SK-N-SH (cell line): ENCODE measurements around the gene SBF2.

ENCODE experiments used
- FOXM1 ChIP-seq: IDR thresholded peaks from 2 replicates; pipeline ENCODE4 v1.4.0; 2012; ENCODE audit warnings: low read depth, mild to moderate bottlenecking
- NFIC ChIP-seq: IDR thresholded peaks from 2 replicates; pipeline ENCODE4 v1.4.0; 2012; ENCODE audit warnings: borderline replicate concordance
- RAD21 ChIP-seq: IDR thresholded peaks from 2 replicates; pipeline ENCODE4 v1.6.1; 2012; ENCODE audit warnings: mild to moderate bottlenecking, low read length
- RCOR1 ChIP-seq: fragments of 150-350 bp; IDR thresholded peaks from 2 replicates; pipeline ENCODE4 v1.6.1; 2017; ENCODE audit warnings: antibody characterized with exemption, low read length
- SIN3A ChIP-seq: IDR thresholded peaks from 2 replicates; pipeline ENCODE4 v1.6.1; 2012; ENCODE audit warnings: low read depth, mild to moderate bottlenecking, low read length, moderate library complexity, borderline replicate concordance
- SMC3 ChIP-seq: IDR thresholded peaks from 2 replicates; pipeline ENCODE4 v1.6.1; 2012; ENCODE audit warnings: low read depth, low read length, improper control_type of control experiment
- TAF1 ChIP-seq: IDR thresholded peaks from 2 replicates; pipeline ENCODE4 v1.6.1; 2012; ENCODE audit warnings: low read depth, mild to moderate bottlenecking, low read length, moderate library complexity, borderline replicate concordance
- USF2 ChIP-seq: fragments of 150-350 bp; IDR thresholded peaks from 2 replicates; pipeline ENCODE4 v1.6.1; 2017; ENCODE audit warnings: antibody characterized with exemption, low read length, low read depth, borderline replicate concordance
- TF ChIP-seq, protein P1 (sequence below): fragments of 200-600 bp; sonication (generic); IDR thresholded peaks from 2 replicates; pipeline ENCODE4 v1.6.1; 2017; ENCODE audit warnings: antibody characterized with exemption, mild to moderate bottlenecking, moderate library complexity

DNA sequence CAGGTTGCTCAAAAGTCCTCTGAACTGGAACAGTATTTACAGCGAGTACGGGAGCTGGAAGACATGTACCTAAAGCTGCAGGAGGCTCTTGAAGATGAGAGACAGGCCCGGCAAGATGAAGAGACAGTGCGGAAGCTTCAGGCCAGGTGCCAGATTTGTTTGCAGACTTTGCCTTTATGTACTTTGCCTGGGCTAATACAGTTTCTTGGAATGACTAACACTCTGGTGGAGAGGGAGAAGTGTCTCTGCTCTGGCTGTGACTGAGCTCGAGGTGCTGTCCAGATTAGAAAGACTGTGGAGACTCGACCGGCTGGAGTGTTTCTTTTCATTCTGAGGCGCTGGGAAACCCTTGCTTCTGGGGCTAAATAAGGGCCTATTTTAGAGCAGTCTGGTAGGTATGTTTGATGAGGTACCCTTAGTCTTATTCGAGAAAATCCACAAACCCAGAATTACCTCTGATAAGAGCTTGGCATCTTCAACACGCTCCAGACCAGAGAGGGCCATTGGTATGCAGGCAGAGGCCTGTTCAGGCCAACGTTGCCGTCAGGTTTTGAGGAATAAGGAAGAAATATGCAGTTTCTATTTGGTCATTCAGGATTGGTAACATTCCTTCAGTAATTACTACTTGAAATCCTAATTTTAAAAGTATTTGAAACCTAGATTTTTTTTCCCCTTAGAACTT, 553.7 kb downstream of the SBF2 start:
- TF ChIP-seq, protein P1, sequence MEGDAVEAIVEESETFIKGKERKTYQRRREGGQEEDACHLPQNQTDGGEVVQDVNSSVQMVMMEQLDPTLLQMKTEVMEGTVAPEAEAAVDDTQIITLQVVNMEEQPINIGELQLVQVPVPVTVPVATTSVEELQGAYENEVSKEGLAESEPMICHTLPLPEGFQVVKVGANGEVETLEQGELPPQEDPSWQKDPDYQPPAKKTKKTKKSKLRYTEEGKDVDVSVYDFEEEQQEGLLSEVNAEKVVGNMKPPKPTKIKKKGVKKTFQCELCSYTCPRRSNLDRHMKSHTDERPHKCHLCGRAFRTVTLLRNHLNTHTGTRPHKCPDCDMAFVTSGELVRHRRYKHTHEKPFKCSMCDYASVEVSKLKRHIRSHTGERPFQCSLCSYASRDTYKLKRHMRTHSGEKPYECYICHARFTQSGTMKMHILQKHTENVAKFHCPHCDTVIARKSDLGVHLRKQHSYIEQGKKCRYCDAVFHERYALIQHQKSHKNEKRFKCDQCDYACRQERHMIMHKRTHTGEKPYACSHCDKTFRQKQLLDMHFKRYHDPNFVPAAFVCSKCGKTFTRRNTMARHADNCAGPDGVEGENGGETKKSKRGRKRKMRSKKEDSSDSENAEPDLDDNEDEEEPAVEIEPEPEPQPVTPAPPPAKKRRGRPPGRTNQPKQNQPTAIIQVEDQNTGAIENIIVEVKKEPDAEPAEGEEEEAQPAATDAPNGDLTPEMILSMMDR: no peak
- TF ChIP-seq TAF1 (no peak), USF2 (no peak), RCOR1 (no peak), NFIC (no peak), SMC3 (no peak), SIN3A (no peak), RAD21 (no peak), FOXM1 (no peak)
